Lung (tissue), 12 donors: ENCODE data around the gene SPRY1. TPM values are rescaled to one million over a fixed set of nuclear protein-coding genes. Genes with fewer than 3 reads are reported as not detected.

Experiments used
- ATAC-seq: fragments of 200-7000 bp; cut with Tn5 transposase; one replicate; pipeline ENCODE4 v1.9.1; 2020; ENCODE audit warnings: moderate number of reproducible peaks; ENCODE audit not compliant: insufficient read depth, low FRiP score
- DNase-seq, 3 donors: peaks; one replicate each; pipeline ENCODE4 v3.0.0-alpha.2; 2013 to 2017
- H3K27ac ChIP-seq, 2 donors: one replicate each; pipeline ENCODE4 v1.5.1; 2013; ENCODE audit warnings: mild to moderate bottlenecking in 2 of 2, moderate library complexity in 2 of 2, control low read depth in 1 of 2, inconsistent platforms in 1 of 2, low read depth in 1 of 2, low read length in 1 of 2
- H3K27me3 ChIP-seq, 3 donors: one replicate each; pipeline ENCODE4 v1.5.1; 2013; ENCODE audit warnings: low read length in 2 of 3; ENCODE audit not compliant: control insufficient read depth in 3 of 3, insufficient read depth in 3 of 3
- H3K36me3 ChIP-seq, 4 donors: one replicate each; pipeline ENCODE4 v1.5.1; 2013; ENCODE audit warnings: low read length in 4 of 4, mild to moderate bottlenecking in 1 of 4, moderate library complexity in 1 of 4; ENCODE audit not compliant: control insufficient read depth in 4 of 4, insufficient read depth in 4 of 4
- H3K4me1 ChIP-seq, 5 donors: one replicate each; pipeline ENCODE4 v1.5.1; 2013; ENCODE audit warnings: low read length in 5 of 5, mild to moderate bottlenecking in 2 of 5, moderate library complexity in 1 of 5; ENCODE audit not compliant: control insufficient read depth in 5 of 5, insufficient read depth in 5 of 5
- H3K4me3 ChIP-seq: one replicate; pipeline ENCODE4 v1.5.1; 2013; ENCODE audit warnings: mild to moderate bottlenecking, control low read depth, moderate library complexity
- H3K9ac ChIP-seq, 2 donors: one replicate each; pipeline ENCODE4 v1.5.1; 2013; ENCODE audit warnings: low read length in 2 of 2, control low read depth in 1 of 2; ENCODE audit not compliant: insufficient read depth in 1 of 2
- H3K9me3 ChIP-seq, 4 donors: one replicate each; pipeline ENCODE4 v1.5.1; 2013; ENCODE audit warnings: low read length in 3 of 4, mild to moderate bottlenecking in 1 of 4, moderate library complexity in 1 of 4; ENCODE audit not compliant: control insufficient read depth in 4 of 4, insufficient read depth in 3 of 4
- WGBS, 2 donors: extraction: QIAGEN DNeasy Blood & Tissue Kit; methylation state at CpG; one replicate each; pipeline ENCODE4 v1.1.7; 2013; 5-methylcytosine and 5-hydroxymethylcytosine counted together
- polyA plus RNA-seq, 2 donors: library from polyadenylated mRNA; stranded (reverse); fragments of 200-250 nt; gene quantifications; one replicate each; pipeline ENCODE4 v1.2.1, GENCODE V29; 2013
- total RNA-seq, 2 donors: library from RNA; depleted of rRNA in 1 of 2; stranded (reverse); fragments of >200 nt in 1 of 2; gene quantifications; one replicate each; pipeline ENCODE4 v1.2.1, GENCODE V29; 2014 to 2021
- TF ChIP-seq, protein P1 (sequence below): IDR thresholded peaks from 2 replicates; pipeline ENCODE4 v1.5.1; 2012; ENCODE audit warnings: mild to moderate bottlenecking; ENCODE audit errors: control extremely low read depth, extremely low read depth
- donor health status: control.
- donor health status: control.
- donor health status: Bipolar disorder and iron deficiency.
- donor health status: healthy.
- donor health status: DM: yes; HTN: yes; CAD: no.

The SPRY1 gene
- total and polyA plus RNA-seq, 4 donors = 35.3 to 139 (median 73.6) TPM

DNA sequence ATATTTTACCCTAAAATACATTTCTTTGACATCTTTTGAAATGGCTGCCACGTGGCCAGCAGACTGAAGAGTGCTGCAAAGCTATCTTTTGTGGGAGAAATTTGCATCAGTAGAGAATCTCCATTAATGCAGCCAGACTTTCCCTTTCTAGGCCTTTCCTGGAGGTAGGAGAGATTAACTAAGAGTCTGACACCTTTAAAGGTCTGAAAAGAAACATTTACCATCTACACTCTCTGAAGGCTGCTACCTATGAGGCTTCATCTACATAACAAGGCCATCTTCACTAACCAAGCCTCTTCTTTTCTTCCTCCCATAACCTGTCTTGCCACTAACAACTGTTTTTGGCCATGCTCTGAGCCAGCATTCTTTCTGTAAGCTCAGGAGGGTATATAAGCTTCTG, 17.8 kb upstream of the SPRY1 start:
- DNase-seq (no peak), ATAC-seq (no peak)
- Histone ChIP-seq H3K9ac (no peak overlapping the region), H3K27me3 (no peaks in the 10 kb centered on the region), H3K9me3 (no peaks in the 10 kb centered on the region), H3K4me1 (no peaks in the 10 kb centered on the region), H3K36me3 (no peaks in the 10 kb centered on the region), H3K27ac (no peak overlapping the region), H3K4me3 (no peak overlapping the region)
- TF ChIP-seq, protein P1, sequence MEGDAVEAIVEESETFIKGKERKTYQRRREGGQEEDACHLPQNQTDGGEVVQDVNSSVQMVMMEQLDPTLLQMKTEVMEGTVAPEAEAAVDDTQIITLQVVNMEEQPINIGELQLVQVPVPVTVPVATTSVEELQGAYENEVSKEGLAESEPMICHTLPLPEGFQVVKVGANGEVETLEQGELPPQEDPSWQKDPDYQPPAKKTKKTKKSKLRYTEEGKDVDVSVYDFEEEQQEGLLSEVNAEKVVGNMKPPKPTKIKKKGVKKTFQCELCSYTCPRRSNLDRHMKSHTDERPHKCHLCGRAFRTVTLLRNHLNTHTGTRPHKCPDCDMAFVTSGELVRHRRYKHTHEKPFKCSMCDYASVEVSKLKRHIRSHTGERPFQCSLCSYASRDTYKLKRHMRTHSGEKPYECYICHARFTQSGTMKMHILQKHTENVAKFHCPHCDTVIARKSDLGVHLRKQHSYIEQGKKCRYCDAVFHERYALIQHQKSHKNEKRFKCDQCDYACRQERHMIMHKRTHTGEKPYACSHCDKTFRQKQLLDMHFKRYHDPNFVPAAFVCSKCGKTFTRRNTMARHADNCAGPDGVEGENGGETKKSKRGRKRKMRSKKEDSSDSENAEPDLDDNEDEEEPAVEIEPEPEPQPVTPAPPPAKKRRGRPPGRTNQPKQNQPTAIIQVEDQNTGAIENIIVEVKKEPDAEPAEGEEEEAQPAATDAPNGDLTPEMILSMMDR = no peak
- WGBS, 2 donors = 81 to 88% methylated on average over 1 of the region's 1 CpG

GRCh38 chr4:123379392-123379791, 17.2 kb upstream of the SPRY1 start:
- H3K36me3 ChIP-seq = no peaks in the 10 kb centered on the region
- H3K9me3 ChIP-seq = no peaks in the 10 kb centered on the region
- TF ChIP-seq, protein P1 = no peak
- no peak for ATAC-seq
- WGBS, 2 donors = 17 to 68% methylated on average over 1 of the region's 1 CpG
- no peak overlapping the region for H3K9ac ChIP-seq
- no peak overlapping the region for H3K4me3 ChIP-seq
- no peak overlapping the region for H3K27ac ChIP-seq
- no peaks in the 10 kb centered on the region for H3K27me3 ChIP-seq
- DNase-seq = no peak
- no peaks in the 10 kb centered on the region for H3K4me1 ChIP-seq

DNA sequence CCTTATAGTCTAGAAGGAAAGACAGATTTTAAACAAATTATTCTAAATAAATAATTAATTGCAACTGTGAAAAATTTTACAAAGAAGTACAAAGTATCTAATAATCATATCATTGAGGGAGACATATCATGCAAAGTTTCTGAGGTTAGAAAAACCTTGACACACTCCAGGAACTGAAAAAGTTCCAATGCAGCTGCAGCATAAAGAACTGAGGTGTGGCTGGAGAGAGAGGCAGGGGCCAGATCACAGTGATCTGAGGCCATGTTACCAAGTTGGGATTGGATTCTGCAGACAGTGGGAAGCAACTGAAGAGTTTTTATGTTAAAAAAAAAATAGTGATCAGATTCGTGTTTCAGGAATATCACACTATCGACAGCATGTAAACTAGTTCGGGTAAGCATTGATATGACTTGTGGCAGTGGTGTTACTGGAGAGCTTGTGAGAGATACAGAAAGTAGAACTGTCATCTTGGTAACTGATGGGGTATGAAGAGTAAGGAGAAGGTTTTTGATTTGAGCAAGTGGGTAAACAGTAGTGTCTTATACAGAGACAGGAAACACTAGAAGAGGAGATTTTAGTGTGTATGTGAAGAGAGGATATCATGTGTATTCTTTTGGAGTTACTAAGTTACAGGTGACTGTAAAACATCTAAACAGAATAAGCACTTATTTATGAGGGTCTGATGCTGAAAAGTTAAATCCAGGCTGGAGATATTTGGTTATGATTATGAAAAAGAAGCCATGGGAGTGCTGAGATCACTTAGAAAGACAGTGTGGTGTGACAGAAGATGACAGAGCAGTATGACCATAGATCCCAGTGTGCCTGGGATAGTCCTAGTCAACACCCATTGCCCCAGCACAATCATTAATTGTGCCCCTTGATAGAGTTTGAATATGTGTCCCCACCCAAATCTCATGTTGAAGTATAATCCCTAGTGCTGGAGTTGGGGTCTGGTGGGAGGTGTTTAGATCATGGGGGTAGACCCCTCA, 15.6 kb upstream of the SPRY1 start:
- DNase-seq = no peak
- H3K4me1 ChIP-seq = no peaks in the 10 kb centered on the region
- no peak overlapping the region for H3K27ac ChIP-seq
- no peaks in the 10 kb centered on the region for H3K27me3 ChIP-seq
- no peak for ATAC-seq
- WGBS, 2 donors = 88 to 94% methylated on average over 3 of the region's 3 CpGs
- H3K4me3 ChIP-seq = no peak overlapping the region
- TF ChIP-seq, protein P1 = no peak
- no peaks in the 10 kb centered on the region for H3K9me3 ChIP-seq
- no peak overlapping the region for H3K9ac ChIP-seq
- no peaks in the 10 kb centered on the region for H3K36me3 ChIP-seq
